GM12878 (cell line): ENCODE data around the gene PAPOLG.

Source experiments
- CREB1 ChIP-seq: IDR thresholded peaks from 2 replicates; pipeline ENCODE4 v1.6.1; 2012; ENCODE audit warnings: low read depth, mild to moderate bottlenecking, inconsistent platforms
- CREM ChIP-seq: IDR thresholded peaks from 2 replicates; pipeline ENCODE4 v1.6.1; 2014; ENCODE audit warnings: antibody characterized with exemption, low read depth
- CTCF ChIP-seq, 3 experiments: IDR thresholded peaks in 2 of 3; conservative IDR thresholded peaks in 1 of 3; 2 replicates each; pipeline ENCODE4 v1.5.1; 2011; ENCODE audit warnings: low read depth in 3 of 3, low read length in 3 of 3, mild to moderate bottlenecking in 3 of 3, control low read depth in 2 of 3, moderate library complexity in 2 of 3, inconsistent platforms in 1 of 3, mixed read lengths in 1 of 3; ENCODE audit not compliant: control insufficient read depth in 2 of 3, insufficient read depth in 1 of 3; ENCODE audit errors: extremely low read depth in 1 of 3
- ETV6 ChIP-seq, 2 experiments: fragments of 450-650 bp in 1 of 2; IDR thresholded peaks in 1 of 2; conservative IDR thresholded peaks in 1 of 2; 2 replicates each; pipeline ENCODE4 v1.6.1; 2014; ENCODE audit warnings: antibody characterized with exemption in 1 of 2, borderline replicate concordance in 1 of 2, low read depth in 1 of 2, mild to moderate bottlenecking in 1 of 2, moderate library complexity in 1 of 2
- EZH2 ChIP-seq: IDR thresholded peaks from 2 replicates; pipeline ENCODE4 v1.6.1; 2012; ENCODE audit warnings: low read depth, mild to moderate bottlenecking, control low read depth, inconsistent platforms, low read length, borderline replicate concordance; ENCODE audit not compliant: control insufficient read depth
- HDAC2 ChIP-seq: fragments of 200-600 bp; sonication (generic); IDR thresholded peaks from 2 replicates; pipeline ENCODE4 v1.6.1; 2017
- NR2C2 ChIP-seq: IDR thresholded peaks from 2 replicates; pipeline ENCODE4 v1.6.1; 2011; ENCODE audit warnings: borderline replicate concordance, low read depth; ENCODE audit not compliant: control insufficient read depth, insufficient read length
- POLR2A ChIP-seq: IDR thresholded peaks from 2 replicates; pipeline ENCODE4 v1.6.1; 2011; ENCODE audit warnings: low read depth, mild to moderate bottlenecking, low read length
- POLR2AphosphoS5 ChIP-seq: IDR thresholded peaks from 2 replicates; pipeline ENCODE4 v1.6.1; 2011; ENCODE audit warnings: mild to moderate bottlenecking, low read length, inconsistent platforms

GRCh38 chr2:60759654-60760053 lies 3.6 kb downstream of the PAPOLG start:
- TF ChIP-seq ETV6 (conservative IDR thresholded peaks at IDR 0.05 in 1 of 2, IDR thresholded peaks at IDR 0.05 in 1 of 2; ENCODE audit: borderline replicate concordance in 1 of 2, low read depth in 1 of 2) (no peak), POLR2A (no peak), POLR2AphosphoS5 (no peak), EZH2 (no peak), CREM (no peak), CREB1 (no peak), CTCF (IDR thresholded peaks at IDR 0.05 in 2 of 3, conservative IDR thresholded peaks at IDR 0.05 in 1 of 3; ENCODE audit: control insufficient read depth in 2 of 3, extremely low read depth in 1 of 3, insufficient read depth in 1 of 3, low read depth in 3 of 3, low read length in 3 of 3) (no peak), HDAC2 (no peak), NR2C2 (no peak)
